Hematopoietic multipotent progenitor cell treated with erythropoietin and hydrocortisone succinate and interleukin-3 and kit ligand, for 4 days (in vitro differentiated cells): ENCODE measurements around the gene CYP24A1.
"Not testable (repeated sequence)": the region's sequence is repeated elsewhere in the genome, so short reads cannot be mapped to it uniquely, and the experiment has no call there.

Experiments used
- DNase-seq: peaks from one replicate; pipeline ENCODE4 v3.0.0-alpha.2; 2015

Gene CYP24A1

GRCh38 chr20:54131675-54132611 is 41.8 kb downstream of the CYP24A1 start:
- no peak for DNase-seq

- not testable (repeated sequence) for DNase-seq
These were observed 42.7 kb downstream of the CYP24A1 start for GRCh38 chr20:54131125-54131524.

- no peak for DNase-seq
These were observed 44.4 kb downstream of the CYP24A1 start for GRCh38 chr20:54129350-54129749.

GRCh38 chr20:54127855-54128574 is 45.8 kb downstream of the CYP24A1 start:
- no peak for DNase-seq

GRCh38 chr20:54126806-54127655 is 46.8 kb downstream of the CYP24A1 start:
- no peak for DNase-seq

- not testable (repeated sequence) for DNase-seq
These were observed 47.5 kb downstream of the CYP24A1 start for GRCh38 chr20:54126328-54126727.

GRCh38 chr20:54123587-54124180 is 50.1 kb downstream of the CYP24A1 start:
- no peak for DNase-seq

GRCh38 chr20:54122681-54123586 is 50.9 kb downstream of the CYP24A1 start:
- no peak for DNase-seq

GRCh38 chr20:54122189-54122588 is 51.6 kb downstream of the CYP24A1 start:
- DNase-seq: no peak

- DNase-seq: no peak
These were observed 54.0 kb downstream of the CYP24A1 start for GRCh38 chr20:54119744-54120143.

- DNase-seq: no peak
These were observed 55.4 kb downstream of the CYP24A1 start for GRCh38 chr20:54118220-54119001.

DNA sequence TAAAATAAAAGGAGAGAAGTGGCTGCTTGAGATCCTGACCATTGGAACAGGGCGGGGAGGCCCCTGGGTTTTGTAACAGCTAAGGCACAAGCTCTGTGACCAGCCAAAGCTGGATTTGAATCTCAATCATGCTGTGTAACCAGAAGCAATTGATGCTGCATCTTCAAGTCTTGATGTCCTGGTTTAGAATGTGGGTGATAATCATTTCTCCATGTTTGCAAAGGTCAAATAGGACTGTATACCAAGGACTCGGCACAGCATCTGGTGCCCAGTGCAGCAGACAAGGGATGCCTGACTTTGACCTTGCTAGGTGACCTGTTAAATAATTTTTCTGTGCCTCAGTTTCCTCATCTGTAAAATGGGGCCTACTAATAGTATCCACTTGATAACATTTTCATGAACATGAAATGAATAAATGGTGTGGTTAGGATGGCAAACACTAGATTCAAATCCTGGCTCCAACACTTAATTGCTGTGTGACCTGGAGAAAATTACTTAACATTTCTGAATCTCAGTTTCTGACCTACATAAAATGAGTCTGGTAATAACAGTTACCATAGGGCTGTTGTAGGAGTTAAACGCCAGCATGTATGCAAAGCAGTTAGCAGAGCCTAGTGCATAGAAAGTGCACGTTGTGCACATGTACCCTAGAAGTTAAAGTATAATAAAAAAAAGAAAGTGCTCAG is 57.1 kb downstream of the CYP24A1 start:
- no peak for DNase-seq

DNA sequence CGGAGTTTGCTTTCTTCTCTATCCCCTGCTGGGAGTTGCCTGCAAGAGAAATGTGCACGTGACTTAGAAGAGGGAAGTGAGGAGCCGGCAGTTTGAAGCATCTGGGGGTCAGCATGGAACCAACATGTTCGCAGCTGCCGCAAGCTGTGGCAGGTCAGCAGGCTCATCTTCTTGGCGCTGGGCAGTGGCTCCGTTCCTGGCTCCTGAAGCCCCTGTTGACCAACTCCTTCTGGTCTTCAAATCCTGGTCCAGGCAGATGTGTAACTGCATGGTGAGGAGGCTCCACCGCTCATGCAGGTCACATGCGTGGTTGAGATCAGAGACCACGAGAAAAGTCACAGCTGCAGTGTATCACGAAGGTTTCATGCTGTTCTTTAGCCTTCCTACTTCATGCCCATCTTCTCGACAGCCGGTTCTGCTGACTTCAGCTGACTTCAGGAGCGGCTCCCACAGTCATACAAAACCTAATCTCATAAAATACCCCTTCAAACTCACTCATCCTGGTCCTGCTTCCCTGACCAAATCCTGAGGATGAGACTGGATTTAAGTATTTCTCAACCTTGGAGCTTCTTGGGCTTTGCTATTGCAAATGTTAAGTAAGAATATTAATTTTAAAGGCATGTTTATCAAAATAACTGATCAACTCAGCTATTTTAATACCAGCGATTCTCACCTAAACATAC is 58.5 kb downstream of the CYP24A1 start:
- DNase-seq: peak; percentile 27

DNA sequence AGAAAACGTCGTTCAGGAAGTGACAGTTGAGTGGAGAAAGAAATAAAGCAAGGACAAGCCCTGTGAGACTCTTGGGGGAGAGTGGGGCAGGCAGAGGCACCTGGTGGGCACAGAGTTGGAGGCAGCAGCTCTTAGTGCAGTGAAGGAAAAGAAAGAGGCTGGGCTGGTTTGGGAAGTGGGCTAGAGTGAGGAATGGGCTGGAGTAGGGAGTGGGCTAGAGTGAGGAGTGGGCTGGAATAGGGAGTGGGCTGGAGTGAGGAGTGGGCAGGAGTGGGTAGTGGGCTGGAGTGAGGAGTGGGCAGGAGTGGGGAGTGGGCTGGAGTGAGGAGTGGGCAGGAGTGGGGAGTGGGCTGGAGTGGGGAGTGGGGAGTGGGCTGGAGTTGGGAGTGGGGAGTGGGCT is 59.7 kb downstream of the CYP24A1 start:
- DNase-seq: no peak

DNA sequence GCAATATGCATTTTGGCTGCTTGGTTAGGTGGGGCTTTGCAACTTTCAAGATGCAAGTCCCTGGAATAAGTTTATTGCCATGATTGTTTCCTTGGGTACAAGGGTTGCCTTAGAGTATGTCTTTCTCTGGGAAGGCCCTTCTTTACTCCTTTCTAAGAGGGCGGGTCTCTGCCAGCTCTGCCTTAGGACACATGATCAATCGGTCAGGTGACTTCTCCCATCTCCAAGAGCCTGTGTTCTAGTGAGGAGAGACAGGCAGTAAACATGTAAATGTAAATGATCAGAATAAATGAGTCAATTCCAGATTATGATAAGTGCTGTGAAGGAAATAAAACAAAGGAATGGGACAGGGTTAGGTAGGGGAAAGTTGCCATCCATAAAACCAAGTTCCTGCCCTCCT is 60.2 kb downstream of the CYP24A1 start:
- DNase-seq: no peak

DNA sequence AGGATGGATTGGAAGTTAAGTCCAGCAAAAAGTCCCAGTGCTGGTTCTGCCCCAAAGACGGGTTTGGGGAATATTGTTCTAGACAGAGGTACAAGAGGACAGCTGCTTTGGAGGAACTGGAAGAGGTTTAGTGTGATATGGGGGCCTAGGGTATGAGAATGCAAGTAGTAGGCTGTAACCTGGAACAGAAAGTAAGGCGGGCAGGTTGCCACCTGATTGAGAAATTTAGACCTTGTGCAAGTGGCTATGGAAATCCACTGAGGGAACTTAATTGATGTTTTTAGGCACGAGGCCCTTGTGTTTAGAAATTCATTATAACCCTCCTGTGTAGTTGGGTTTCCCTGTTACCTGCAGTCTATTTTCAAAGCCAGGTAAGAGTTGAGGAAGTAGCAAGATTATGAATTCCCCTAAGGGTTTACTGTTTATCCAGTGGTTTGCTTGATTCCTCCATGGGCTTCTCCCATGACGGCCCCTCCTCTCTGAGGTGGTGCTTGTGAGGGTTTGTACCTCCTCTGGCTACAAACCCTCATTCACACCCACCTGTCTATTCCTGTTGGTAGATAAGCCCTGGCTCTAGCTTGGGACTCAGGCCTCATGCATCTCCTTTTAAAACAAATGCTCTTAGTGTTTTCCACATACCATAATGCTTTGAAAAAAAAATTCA is 61.4 kb downstream of the CYP24A1 start:
- no peak for DNase-seq

DNA sequence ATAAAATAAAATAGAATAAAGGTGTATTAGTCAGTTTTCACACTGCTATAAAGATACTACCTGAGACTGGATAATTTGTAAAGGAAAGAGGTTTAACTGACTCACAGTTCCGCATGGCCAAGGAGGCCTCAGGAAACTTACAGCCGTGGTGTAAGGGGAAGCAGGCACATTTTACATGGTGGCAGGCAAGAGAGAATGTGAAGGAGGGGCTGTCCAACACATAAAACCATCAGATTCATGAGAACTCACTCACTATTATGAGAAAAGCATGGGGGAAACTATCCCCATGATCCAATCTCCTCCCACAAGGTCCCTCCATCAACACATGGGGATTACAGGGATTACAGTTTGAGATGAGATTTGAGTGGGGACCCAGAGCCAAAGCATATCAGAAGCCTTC is 62.3 kb downstream of the CYP24A1 start:
- DNase-seq: no peak

GRCh38 chr20:54110457-54110856 is 63.3 kb downstream of the CYP24A1 start:
- peak; percentile 35 for DNase-seq

- no peak for DNase-seq
These were observed 63.7 kb downstream of the CYP24A1 start for GRCh38 chr20:54110041-54110440.
